22Rv1 (cell line): ENCODE measurements around the gene ABLIM2.

Experiments used
- CTCF ChIP-seq: fragments of 450-650 bp; IDR thresholded peaks from 2 replicates; pipeline ENCODE4 v1.5.1; 2017; ENCODE audit warnings: mild to moderate bottlenecking
- ZFX ChIP-seq: fragments of 450-650 bp; IDR thresholded peaks from 2 replicates; pipeline ENCODE4 v1.6.1; 2017; ENCODE audit warnings: antibody characterized with exemption, borderline replicate concordance

- TF ChIP-seq CTCF (no peak), ZFX (no peak)
These were observed 116.7 kb downstream of the ABLIM2 start for GRCh38 chr4:8041868-8042267.
